ENCODE results near the gene PKHD1. TPM values are rescaled to one million over a fixed set of nuclear protein-coding genes. Genes with fewer than 3 reads are reported as not detected.
A peak's percentile ranks its signal among the peaks of the same experiment; 100 is the strongest.

The PKHD1 gene
- total RNA-seq, 1 donor from 2014 or later = 0.16 TPM

GRCh38 chr6:51574040-51574439 lies 513.4 kb downstream of the PKHD1 start:
- Mint-ChIP-seq H3K9me3 (peaks cover 17% of the 10 kb centered on the region), H3K4me1 (peaks cover 10% of the 10 kb centered on the region), H3K36me3 (ENCODE audit: low read depth) (no peaks in the 10 kb centered on the region), H3K27me3 (ENCODE audit: low read depth) (no peaks in the 10 kb centered on the region), H3K4me3 (no peak overlapping the region), H3K27ac (ENCODE audit: unreplicated experiment) (no peak overlapping the region)
- TF ChIP-seq CTCF (conservative IDR thresholded peaks at IDR 0.05) = no peak
- no peak for DNase-seq (ENCODE audit: low read depth, low spot score)

GRCh38 chr6:51571168-51571567 lies 516.2 kb downstream of the PKHD1 start:
- Mint-ChIP-seq H3K9me3 (peaks cover 12% of the 10 kb centered on the region), H3K4me3 (no peak overlapping the region), H3K27me3 (ENCODE audit: low read depth) (no peaks in the 10 kb centered on the region), H3K4me1 (peaks cover 5% of the 10 kb centered on the region), H3K36me3 (ENCODE audit: low read depth) (no peaks in the 10 kb centered on the region), H3K27ac (ENCODE audit: unreplicated experiment) (no peak overlapping the region)
- no peak for DNase-seq (ENCODE audit: low read depth, low spot score)
- no peak for TF ChIP-seq CTCF (conservative IDR thresholded peaks at IDR 0.05)

DNA sequence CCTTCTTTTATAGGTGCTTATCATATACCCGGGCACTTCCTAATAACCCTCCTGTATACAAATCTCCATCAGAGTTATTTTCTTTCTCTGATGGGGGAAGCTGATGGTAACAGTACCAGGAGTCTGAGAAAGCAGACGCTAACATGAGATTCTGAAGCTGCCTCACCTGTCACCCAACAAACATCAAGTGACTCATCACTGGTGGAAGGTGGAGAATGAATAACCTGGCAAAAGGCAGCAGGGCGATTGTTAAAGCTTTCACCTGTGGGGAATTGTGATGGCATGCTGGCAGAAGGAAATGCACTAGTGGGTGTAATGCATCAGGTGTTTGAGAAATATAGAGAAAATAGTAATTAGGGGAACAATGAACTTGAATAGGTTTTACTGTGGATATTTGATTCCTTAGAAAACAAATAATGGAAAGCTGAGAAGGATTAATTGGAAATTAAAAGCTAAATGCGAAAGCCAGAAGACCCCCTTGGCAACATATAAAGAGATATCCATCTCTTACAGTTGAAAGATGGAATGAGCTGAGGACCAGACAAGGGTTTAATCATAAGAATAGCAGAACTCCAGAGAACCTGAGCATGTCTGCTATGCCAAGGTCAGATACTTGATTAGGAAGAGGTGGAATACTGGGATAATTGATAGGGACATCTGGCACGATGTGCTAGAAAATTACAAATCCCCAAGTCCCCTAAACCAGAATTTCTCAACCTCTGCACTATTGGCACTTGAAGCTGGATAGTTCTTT lies 517.1 kb downstream of the PKHD1 start:
- DNase-seq (ENCODE audit: low read depth, low spot score) = no peak
- no peaks in the 10 kb centered on the region for H3K36me3 Mint-ChIP-seq (ENCODE audit: low read depth)
- no peak overlapping the region for H3K4me3 Mint-ChIP-seq
- H3K9me3 Mint-ChIP-seq = peaks cover 12% of the 10 kb centered on the region
- peaks cover 5% of the 10 kb centered on the region for H3K4me1 Mint-ChIP-seq
- no peak for TF ChIP-seq CTCF (conservative IDR thresholded peaks at IDR 0.05)
- H3K27ac Mint-ChIP-seq (ENCODE audit: unreplicated experiment) = no peak overlapping the region
- H3K27me3 Mint-ChIP-seq (ENCODE audit: low read depth) = no peaks in the 10 kb centered on the region

- H3K36me3 Mint-ChIP-seq (ENCODE audit: low read depth) = no peaks in the 10 kb centered on the region
- H3K4me3 Mint-ChIP-seq = no peak overlapping the region
- peak; percentile 21 for TF ChIP-seq CTCF (conservative IDR thresholded peaks at IDR 0.05)
Observed at GRCh38 chr6:51569594-51569993, 517.8 kb downstream of the PKHD1 start.

DNA sequence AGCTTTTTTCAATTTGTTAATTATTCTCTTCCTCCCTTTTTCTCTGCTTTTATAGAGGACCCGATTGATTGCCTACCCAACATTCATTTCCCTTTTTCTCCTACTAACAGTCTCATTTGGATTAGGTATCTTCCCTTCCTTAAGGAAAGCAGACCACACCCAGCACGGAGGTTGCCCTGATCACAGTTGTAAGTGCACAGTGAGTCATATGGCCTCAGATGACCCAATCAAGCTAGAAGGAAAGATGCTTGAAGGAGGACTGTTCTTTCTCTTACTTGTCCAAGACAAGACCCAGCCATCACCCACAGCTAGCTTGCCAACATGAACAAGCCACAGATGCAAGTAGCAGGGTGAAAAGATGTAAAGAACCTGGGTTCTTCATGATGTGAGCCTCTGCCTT lies 518.6 kb downstream of the PKHD1 start:
- no peak for DNase-seq (ENCODE audit: low read depth, low spot score)
- H3K4me1 Mint-ChIP-seq = peaks cover 5% of the 10 kb centered on the region
- peaks cover 3% of the 10 kb centered on the region for H3K9me3 Mint-ChIP-seq
- H3K4me3 Mint-ChIP-seq = no peak overlapping the region
- H3K27me3 Mint-ChIP-seq (ENCODE audit: low read depth) = no peaks in the 10 kb centered on the region
- TF ChIP-seq CTCF (conservative IDR thresholded peaks at IDR 0.05) = no peak
- no peaks in the 10 kb centered on the region for H3K36me3 Mint-ChIP-seq (ENCODE audit: low read depth)
- H3K27ac Mint-ChIP-seq (ENCODE audit: unreplicated experiment) = no peak overlapping the region

More at GRCh38 chr6:51569594-51569993, 517.8 kb downstream of the PKHD1 start:
- Mint-ChIP-seq H3K27ac (ENCODE audit: unreplicated experiment) (peak overlapping the region; percentile 68), H3K9me3 (peaks cover 8% of the 10 kb centered on the region), H3K27me3 (ENCODE audit: low read depth) (no peaks in the 10 kb centered on the region), H3K4me1 (peaks cover 5% of the 10 kb centered on the region)
- no peak for DNase-seq (ENCODE audit: low read depth, low spot score)

All from neural crest cell (in vitro differentiated cells).